Heart left ventricle (tissue), 13 donors: ENCODE results near the gene TMEM86B.

ENCODE experiments used
- POLR2A ChIP-seq, 2 donors: fragments of 450-650 bp; IDR thresholded peaks; one replicate each; pipeline ENCODE4 v1.6.1; 2017; ENCODE audit warnings: antibody characterized with exemption in 2 of 2, mild to moderate bottlenecking in 2 of 2, moderate library complexity in 2 of 2
- TF ChIP-seq, protein P1 (sequence below), 12 donors: fragments of 200-600 bp; sonication (generic) in 4 of 12; IDR thresholded peaks; one replicate each; pipeline versions ENCODE4 v1.5.0 to v1.8.0; 2018 to 2022; ENCODE audit warnings: antibody characterized with exemption in 12 of 12, mild to moderate bottlenecking in 5 of 12
- donor health status: ischemic (EF 13 %, LVEDD 7.1; RV severe dilation, severe dysfunction).
- donor health status: DM: no; HTN: yes; CAD: no.
- donor health status: DM: no; HTN: no; CAD: no.
- donor health status: ischemic (EF 25% LVEDD 6.9; RV normal size, moderate dysfunction).
- donor health status: ischemic (EF 25% LVEDD 5.7; RV mildly dilated, moderate dysfunction).
- donor health status: ischemic (EF 35%, LVEDD 5.7; RV mildly dilated, moderate dysfunction).
- donor health status: nonischemic (EF 11% LVEDD 7.7; RV severe dilation, severe dysfunction).
- donor health status: DM: yes; HTN: yes; CAD: no.
- donor health status: PGD.
- donor health status: ischemic (EF 29% LVEDD 5.4; RV normal size, mild dysfunction).
- donor health status: nonischemic (EF 23%, LVEDD 6.1; RV moderate dilation, normal function).

DNA sequence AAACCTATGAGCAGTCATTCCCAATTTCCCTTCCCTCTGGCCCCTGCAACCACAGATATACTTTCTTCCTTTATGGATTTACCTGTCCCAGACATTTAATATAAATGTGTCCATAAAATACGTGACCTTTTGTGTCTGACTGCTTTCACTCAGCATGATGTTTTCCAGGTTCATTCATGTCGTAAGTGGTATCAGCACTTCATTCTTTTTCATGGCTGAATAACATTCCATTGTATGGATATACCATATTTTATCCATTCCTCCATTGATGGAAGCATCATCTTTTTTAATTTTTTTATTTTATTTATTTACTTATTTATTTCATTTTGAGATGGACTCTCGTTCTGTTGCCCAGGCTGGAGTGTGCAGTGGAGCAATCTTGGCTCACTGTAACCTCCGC, 38.3 kb upstream of the TMEM86B start:
- no peak for TF ChIP-seq POLR2A (IDR thresholded peaks at IDR 0.05)
- TF ChIP-seq, protein P1, sequence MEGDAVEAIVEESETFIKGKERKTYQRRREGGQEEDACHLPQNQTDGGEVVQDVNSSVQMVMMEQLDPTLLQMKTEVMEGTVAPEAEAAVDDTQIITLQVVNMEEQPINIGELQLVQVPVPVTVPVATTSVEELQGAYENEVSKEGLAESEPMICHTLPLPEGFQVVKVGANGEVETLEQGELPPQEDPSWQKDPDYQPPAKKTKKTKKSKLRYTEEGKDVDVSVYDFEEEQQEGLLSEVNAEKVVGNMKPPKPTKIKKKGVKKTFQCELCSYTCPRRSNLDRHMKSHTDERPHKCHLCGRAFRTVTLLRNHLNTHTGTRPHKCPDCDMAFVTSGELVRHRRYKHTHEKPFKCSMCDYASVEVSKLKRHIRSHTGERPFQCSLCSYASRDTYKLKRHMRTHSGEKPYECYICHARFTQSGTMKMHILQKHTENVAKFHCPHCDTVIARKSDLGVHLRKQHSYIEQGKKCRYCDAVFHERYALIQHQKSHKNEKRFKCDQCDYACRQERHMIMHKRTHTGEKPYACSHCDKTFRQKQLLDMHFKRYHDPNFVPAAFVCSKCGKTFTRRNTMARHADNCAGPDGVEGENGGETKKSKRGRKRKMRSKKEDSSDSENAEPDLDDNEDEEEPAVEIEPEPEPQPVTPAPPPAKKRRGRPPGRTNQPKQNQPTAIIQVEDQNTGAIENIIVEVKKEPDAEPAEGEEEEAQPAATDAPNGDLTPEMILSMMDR (IDR thresholded peaks at IDR 0.05), result no peak
